ENCODE measurements around the gene TMEM175.

- no peak for TF ChIP-seq KLF13 (CRISPR knock-in tag; IDR thresholded peaks at IDR 0.05)
- no peak for TF ChIP-seq HCFC1 (IDR thresholded peaks at IDR 0.05; ENCODE audit: low read depth, low read length)
- no peak for TF ChIP-seq POLR2AphosphoS5 (IDR thresholded peaks at IDR 0.05; ENCODE audit: low read depth, low read length)
Observed at GRCh38 chr4:968221-968620, 36.0 kb downstream of the TMEM175 start.

All from HepG2 (cell line).